Activated B cell treated with CpG ODN at 0.5 μM for 24 hours (primary cell): ENCODE measurements around the gene SLC12A4. TPM values are rescaled to one million over a fixed set of nuclear protein-coding genes. Genes with fewer than 3 reads are reported as not detected.

Experiments used
- ATAC-seq: fragments of 200-7000 bp; cut with Tn5 transposase; one replicate; pipeline ENCODE4 v1.10.0; 2021; ENCODE audit warnings: low read depth, mild to moderate bottlenecking, moderate library complexity
- CTCF ChIA-PET: fragments of 350-600 bp; sonication (Branson Sonifier 250); formaldehyde crosslinking; loops from one replicate; lab custom pipeline; 2021; ENCODE audit warnings: antibody characterized with exemption; lab: Charles Lee
- POLR2A ChIA-PET: fragments of 350-600 bp; sonication (Branson Sonifier 250); formaldehyde crosslinking; loops from one replicate; lab custom pipeline; 2021; ENCODE audit warnings: antibody characterized with exemption; lab: Charles Lee
- DNase-seq: peaks from one replicate; pipeline ENCODE4 v3.0.0; 2022
- H3K27ac Mint-ChIP-seq: one replicate; pipeline ENCODE4 v1.8.0; 2020; ENCODE audit warnings: mixed read lengths
- H3K27me3 Mint-ChIP-seq: one replicate; pipeline ENCODE4 v1.8.0; 2021; ENCODE audit warnings: mixed read lengths
- H3K36me3 Mint-ChIP-seq: one replicate; pipeline ENCODE4 v1.8.0; 2021; ENCODE audit warnings: low read depth, mixed read lengths
- H3K4me1 Mint-ChIP-seq: one replicate; pipeline ENCODE4 v1.8.0; 2021; ENCODE audit warnings: mixed read lengths
- H3K4me3 Mint-ChIP-seq: one replicate; pipeline ENCODE4 v1.8.0; 2020; ENCODE audit warnings: mild to moderate bottlenecking, mixed read lengths
- H3K9me3 Mint-ChIP-seq: one replicate; pipeline ENCODE4 v1.8.0; 2020; ENCODE audit warnings: mixed read lengths
- intact Hi-C: fragments of 100-400 bp; cut with micrococcal nuclease; formaldehyde crosslinking; loops from one replicate; pipeline ENCODE4 v1.15.1; 2024
- total RNA-seq: library from RNA; stranded (reverse); gene quantifications from 2 replicates; pipeline ENCODE4 v1.2.3, GENCODE V29; 2022
- TF ChIP-seq, protein P1 (sequence below): fragments of 200-600 bp; IDR thresholded peaks from one replicate; pipeline ENCODE4 v1.8.0; 2022; ENCODE audit warnings: antibody characterized with exemption, mild to moderate bottlenecking

SLC12A4 gene
- total RNA-seq, 1 donor from 2014 or later: 37.9 TPM

DNA sequence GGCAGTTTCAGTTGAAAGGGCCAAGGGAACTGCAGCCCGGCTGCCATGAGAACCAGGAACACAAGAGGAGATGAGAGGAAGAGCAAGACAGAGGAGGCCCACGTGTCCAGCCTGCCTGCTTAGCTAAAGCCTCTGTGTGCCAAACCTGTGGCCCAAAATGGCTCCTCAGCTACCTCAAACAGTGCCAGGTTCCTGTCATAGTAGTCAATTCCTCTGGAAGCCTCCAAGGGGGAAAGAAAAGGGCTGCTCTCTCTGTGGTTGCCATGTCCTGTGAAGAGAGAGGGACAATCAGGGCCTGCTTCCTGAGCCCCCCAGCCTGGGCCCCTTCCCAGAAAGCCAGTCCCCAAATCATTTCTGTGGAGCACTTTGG, 5.2 kb downstream of the SLC12A4 start:
- Mint-ChIP-seq H3K4me1 (peaks cover 21% of the 10 kb centered on the region), H3K36me3 (peaks cover 25% of the 10 kb centered on the region), H3K27ac (no peak overlapping the region), H3K9me3 (no peaks in the 10 kb centered on the region), H3K4me3 (no peak overlapping the region), H3K27me3 (no peaks in the 10 kb centered on the region)
- ChIA-PET CTCF (no interaction called here), POLR2A (no interaction called here)
- TF ChIP-seq, protein P1, sequence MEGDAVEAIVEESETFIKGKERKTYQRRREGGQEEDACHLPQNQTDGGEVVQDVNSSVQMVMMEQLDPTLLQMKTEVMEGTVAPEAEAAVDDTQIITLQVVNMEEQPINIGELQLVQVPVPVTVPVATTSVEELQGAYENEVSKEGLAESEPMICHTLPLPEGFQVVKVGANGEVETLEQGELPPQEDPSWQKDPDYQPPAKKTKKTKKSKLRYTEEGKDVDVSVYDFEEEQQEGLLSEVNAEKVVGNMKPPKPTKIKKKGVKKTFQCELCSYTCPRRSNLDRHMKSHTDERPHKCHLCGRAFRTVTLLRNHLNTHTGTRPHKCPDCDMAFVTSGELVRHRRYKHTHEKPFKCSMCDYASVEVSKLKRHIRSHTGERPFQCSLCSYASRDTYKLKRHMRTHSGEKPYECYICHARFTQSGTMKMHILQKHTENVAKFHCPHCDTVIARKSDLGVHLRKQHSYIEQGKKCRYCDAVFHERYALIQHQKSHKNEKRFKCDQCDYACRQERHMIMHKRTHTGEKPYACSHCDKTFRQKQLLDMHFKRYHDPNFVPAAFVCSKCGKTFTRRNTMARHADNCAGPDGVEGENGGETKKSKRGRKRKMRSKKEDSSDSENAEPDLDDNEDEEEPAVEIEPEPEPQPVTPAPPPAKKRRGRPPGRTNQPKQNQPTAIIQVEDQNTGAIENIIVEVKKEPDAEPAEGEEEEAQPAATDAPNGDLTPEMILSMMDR: no peak
- ATAC-seq (no peak), DNase-seq (no peak)
- intact Hi-C loops: no loop called here

DNA sequence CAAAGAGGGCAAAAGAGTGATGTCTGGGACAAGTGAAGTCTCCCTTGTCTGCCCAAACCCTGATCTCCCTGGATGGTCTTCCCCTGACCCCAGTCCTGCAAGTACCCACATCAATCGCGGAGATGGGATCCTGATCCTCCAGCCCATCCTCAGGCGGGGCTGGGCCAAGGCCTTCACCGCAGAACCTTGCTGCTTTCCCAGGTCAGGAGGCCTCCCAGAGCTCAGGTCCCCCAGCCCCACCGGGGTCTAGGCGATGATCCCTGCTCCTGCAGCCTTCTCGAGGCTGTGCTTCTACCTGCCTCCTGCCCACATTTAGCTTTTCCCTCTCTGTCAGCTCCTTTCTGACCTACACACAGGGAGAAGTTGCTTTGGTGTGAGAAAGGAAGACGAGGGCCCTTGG, 6.3 kb downstream of the SLC12A4 start:
- H3K36me3 Mint-ChIP-seq: peaks cover 25% of the 10 kb centered on the region
- ATAC-seq: no peak
- H3K4me1 Mint-ChIP-seq: peaks cover 14% of the 10 kb centered on the region
- no peak overlapping the region for H3K4me3 Mint-ChIP-seq
- TF ChIP-seq, protein P1: no peak
- H3K9me3 Mint-ChIP-seq: no peaks in the 10 kb centered on the region
- no peak for DNase-seq
- ChIA-PET CTCF (no interaction called here), POLR2A (no interaction called here)
- no peak overlapping the region for H3K27ac Mint-ChIP-seq
- no peaks in the 10 kb centered on the region for H3K27me3 Mint-ChIP-seq
- intact Hi-C loops: no loop called here

DNA sequence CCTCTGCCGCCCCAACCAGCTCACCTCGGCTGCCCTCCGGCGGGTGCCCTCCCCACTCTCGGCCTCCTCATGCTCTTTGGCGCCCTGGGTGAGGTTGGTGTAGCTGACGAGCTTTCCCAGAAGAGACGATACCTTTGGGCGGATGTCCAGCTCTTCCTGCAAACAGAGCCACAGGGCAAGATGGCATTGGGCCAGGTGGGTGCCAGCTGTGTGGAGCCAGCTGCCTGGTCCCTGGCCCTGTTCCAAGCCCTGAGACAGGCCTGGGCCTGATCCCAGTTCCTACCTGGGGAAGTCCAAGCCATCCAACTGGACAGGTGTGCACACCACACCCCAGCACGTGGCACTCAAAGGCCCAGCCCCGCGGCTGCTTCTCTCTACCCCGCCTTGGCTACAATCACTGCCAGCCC, 6.9 kb downstream of the SLC12A4 start:
- no peak for ATAC-seq
- no peaks in the 10 kb centered on the region for H3K9me3 Mint-ChIP-seq
- CTCF ChIA-PET: no interaction called here
- POLR2A ChIA-PET: no interaction called here
- no peak overlapping the region for H3K27ac Mint-ChIP-seq
- no peak for DNase-seq
- no peak overlapping the region for H3K4me3 Mint-ChIP-seq
- H3K36me3 Mint-ChIP-seq: peaks cover 25% of the 10 kb centered on the region
- H3K27me3 Mint-ChIP-seq: no peaks in the 10 kb centered on the region
- TF ChIP-seq, protein P1: no peak
- intact Hi-C loops: no loop called here
- peaks cover 11% of the 10 kb centered on the region for H3K4me1 Mint-ChIP-seq

DNA sequence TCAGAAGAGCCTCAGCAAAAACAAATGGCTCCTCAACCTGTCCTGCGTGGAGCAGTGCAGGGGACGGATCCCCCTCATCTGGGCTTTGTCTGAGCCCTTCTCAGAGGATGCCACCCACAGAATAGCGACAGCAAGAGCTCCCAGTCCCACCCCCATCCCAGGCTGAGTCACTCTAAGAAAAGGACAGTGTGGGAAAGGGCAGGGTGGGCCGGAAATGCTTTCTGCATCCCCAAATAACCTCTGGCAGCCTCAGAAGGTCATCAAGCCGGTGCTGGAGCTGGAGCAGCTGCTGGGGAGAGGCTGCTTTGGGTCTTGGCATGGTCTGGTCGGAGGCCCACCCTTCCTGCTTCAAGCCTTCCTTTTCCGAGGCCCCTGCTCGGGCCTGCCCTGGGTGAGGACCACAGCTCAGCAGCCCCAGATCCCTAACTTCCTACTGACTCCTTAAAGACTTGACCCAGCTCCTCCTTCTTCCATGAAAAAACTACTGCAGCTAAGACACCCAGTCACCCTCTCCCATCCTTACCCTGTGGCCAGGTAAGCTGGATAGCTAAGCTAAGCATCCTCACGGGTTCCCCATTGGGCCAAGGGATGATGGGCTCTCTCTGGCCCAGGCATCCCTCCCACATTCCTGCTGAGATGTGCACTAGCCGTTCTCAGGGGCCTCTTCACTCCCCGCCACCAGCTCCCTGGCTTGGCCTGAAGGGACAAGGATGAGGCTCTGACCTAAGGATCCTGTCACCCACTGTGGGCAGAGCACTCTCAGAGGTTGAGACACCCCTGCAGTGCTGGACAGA, 8.7 kb downstream of the SLC12A4 start:
- ATAC-seq (no peak), DNase-seq (no peak)
- peaks cover 30% of the 10 kb centered on the region for H3K36me3 Mint-ChIP-seq
- no peaks in the 10 kb centered on the region for H3K9me3 Mint-ChIP-seq
- H3K27me3 Mint-ChIP-seq: no peaks in the 10 kb centered on the region
- H3K4me3 Mint-ChIP-seq: no peak overlapping the region
- no peaks in the 10 kb centered on the region for H3K4me1 Mint-ChIP-seq
- intact Hi-C loops: no loop called here
- no peak overlapping the region for H3K27ac Mint-ChIP-seq
- TF ChIP-seq, protein P1: no peak
- ChIA-PET CTCF (interaction anchor here (0.5 kb wide), 1 partner anchor 76 kb away, joined by 3 read pairs; no protein-coding TSS in a partner anchor), POLR2A (interaction anchor here (1.3 kb wide), 1 partner anchor 9 kb away, joined by 3 read pairs; no protein-coding TSS in a partner anchor)

DNA sequence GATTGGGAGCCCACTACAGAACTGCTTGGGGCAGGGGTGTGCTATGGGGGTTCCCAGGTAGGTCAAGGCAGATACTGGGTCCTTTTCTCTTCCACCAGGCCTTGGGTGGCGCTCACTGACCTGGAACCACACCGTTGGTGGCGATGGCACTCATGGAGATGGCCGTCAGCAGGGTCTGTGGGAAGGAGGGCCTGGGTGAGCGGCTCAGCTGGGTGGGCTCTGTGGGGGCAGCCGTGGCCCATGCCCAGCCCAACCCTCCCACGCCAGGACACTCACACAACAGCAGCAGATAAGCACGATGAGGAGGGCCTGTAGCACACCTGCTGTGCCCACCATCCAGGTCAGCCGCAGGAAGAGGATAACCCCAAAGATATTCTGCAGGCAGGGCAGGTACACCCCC, 10.8 kb downstream of the SLC12A4 start:
- no peak overlapping the region for H3K27ac Mint-ChIP-seq
- intact Hi-C loops: no loop called here
- ChIA-PET POLR2A (no interaction called here), CTCF (interaction anchor here (1.2 kb wide), 1 partner anchor 83 kb away, joined by 4 read pairs; no protein-coding TSS in a partner anchor)
- DNase-seq (no peak), ATAC-seq (no peak)
- H3K27me3 Mint-ChIP-seq: no peaks in the 10 kb centered on the region
- no peaks in the 10 kb centered on the region for H3K9me3 Mint-ChIP-seq
- peaks cover 36% of the 10 kb centered on the region for H3K36me3 Mint-ChIP-seq
- H3K4me1 Mint-ChIP-seq: no peaks in the 10 kb centered on the region
- no peak overlapping the region for H3K4me3 Mint-ChIP-seq
- TF ChIP-seq, protein P1: no peak
